Uterine smooth muscle cell (primary cell): ENCODE results near the gene RIPK1. TPM values are rescaled to one million over a fixed set of nuclear protein-coding genes. Genes with fewer than 3 reads are reported as not detected.

Experiments used
- total RNA-seq: library from RNA; depleted of rRNA; stranded (reverse); fragments of >200 nt; gene quantifications from 2 replicates; pipeline ENCODE4 v1.2.3, GENCODE V29; 2014

Gene RIPK1
- 23.2 and 27.3 TPM in 2 replicates for total RNA-seq

GRCh38 chr6:3068329-3069214 lies at the start of gene RIPK1:
Gene RIPK1 (plus strand): TSS chr6:3068494. CDS start chr6:3076824, 8,330 bp downstream.

GRCh38 chr6:3118353-3119039 lies 50.2 kb downstream of the RIPK1 start, which contains the start of gene BPHL:
Gene BPHL (plus strand): TSS chr6:3118711. CDS start chr6:3118741, 30 bp downstream.

GRCh38 chr6:3157131-3157933 lies 89.0 kb downstream of the RIPK1 start, which contains the start of gene TUBB2A:
Gene TUBB2A (minus strand): TSS chr6:3157544. CDS start chr6:3157463, 81 bp downstream.

Other genes starting within 250 kb of the RIPK1 start
- gene SERPINB1, start 226.6 kb upstream of the RIPK1 start, total RNA-seq, result 2.5 and 5.6 TPM in 2 replicates
- 0.33 and 0.75 TPM in 2 replicates for gene SERPINB9, start 165.2 kb upstream of the RIPK1 start, total RNA-seq
- 89.0 and 91.9 TPM in 2 replicates for gene SERPINB6, start 96.9 kb upstream of the RIPK1 start, total RNA-seq
- 18.1 and 36.1 TPM in 2 replicates for gene NQO2, start 68.6 kb upstream of the RIPK1 start, total RNA-seq
- gene BPHL, start 50.2 kb downstream of the RIPK1 start, total RNA-seq, result 11.1 and 14.7 TPM in 2 replicates
- gene TUBB2A, start 89.0 kb downstream of the RIPK1 start, total RNA-seq, result 57.4 and 95.4 TPM in 2 replicates
- 0.89 and 4.2 TPM in 2 replicates for gene TUBB2B, start 159.2 kb downstream of the RIPK1 start, total RNA-seq
- gene PSMG4, start 190.5 kb downstream of the RIPK1 start, total RNA-seq, result 32.6 and 36.2 TPM in 2 replicates